Activated B cell treated with CpG ODN at 0.5 μM for 24 hours (primary cell): Measurements from ENCODE around the gene SPATS2L. TPM values are rescaled to one million over a fixed set of nuclear protein-coding genes. Genes with fewer than 3 reads are reported as not detected.

Experiments used
- ATAC-seq: fragments of 200-7000 bp; cut with Tn5 transposase; one replicate; pipeline ENCODE4 v1.10.0; 2021; ENCODE audit warnings: low read depth, mild to moderate bottlenecking, moderate library complexity
- CTCF ChIA-PET: fragments of 350-600 bp; sonication (Branson Sonifier 250); formaldehyde crosslinking; loops from one replicate; lab custom pipeline; 2021; ENCODE audit warnings: antibody characterized with exemption; lab: Charles Lee
- POLR2A ChIA-PET: fragments of 350-600 bp; sonication (Branson Sonifier 250); formaldehyde crosslinking; loops from one replicate; lab custom pipeline; 2021; ENCODE audit warnings: antibody characterized with exemption; lab: Charles Lee
- DNase-seq: peaks from one replicate; pipeline ENCODE4 v3.0.0; 2022
- H3K27ac Mint-ChIP-seq: one replicate; pipeline ENCODE4 v1.8.0; 2020; ENCODE audit warnings: mixed read lengths
- H3K27me3 Mint-ChIP-seq: one replicate; pipeline ENCODE4 v1.8.0; 2021; ENCODE audit warnings: mixed read lengths
- H3K36me3 Mint-ChIP-seq: one replicate; pipeline ENCODE4 v1.8.0; 2021; ENCODE audit warnings: low read depth, mixed read lengths
- H3K4me1 Mint-ChIP-seq: one replicate; pipeline ENCODE4 v1.8.0; 2021; ENCODE audit warnings: mixed read lengths
- H3K4me3 Mint-ChIP-seq: one replicate; pipeline ENCODE4 v1.8.0; 2020; ENCODE audit warnings: mild to moderate bottlenecking, mixed read lengths
- H3K9me3 Mint-ChIP-seq: one replicate; pipeline ENCODE4 v1.8.0; 2020; ENCODE audit warnings: mixed read lengths
- intact Hi-C: fragments of 100-400 bp; cut with micrococcal nuclease; formaldehyde crosslinking; loops from one replicate; pipeline ENCODE4 v1.15.1; 2024
- total RNA-seq: library from RNA; stranded (reverse); gene quantifications from 2 replicates; pipeline ENCODE4 v1.2.3, GENCODE V29; 2022
- TF ChIP-seq, protein P1 (sequence below): fragments of 200-600 bp; IDR thresholded peaks from one replicate; pipeline ENCODE4 v1.8.0; 2022; ENCODE audit warnings: antibody characterized with exemption, mild to moderate bottlenecking

SPATS2L gene
- total RNA-seq, 1 donor from 2014 or later = 0.64 TPM

DNA sequence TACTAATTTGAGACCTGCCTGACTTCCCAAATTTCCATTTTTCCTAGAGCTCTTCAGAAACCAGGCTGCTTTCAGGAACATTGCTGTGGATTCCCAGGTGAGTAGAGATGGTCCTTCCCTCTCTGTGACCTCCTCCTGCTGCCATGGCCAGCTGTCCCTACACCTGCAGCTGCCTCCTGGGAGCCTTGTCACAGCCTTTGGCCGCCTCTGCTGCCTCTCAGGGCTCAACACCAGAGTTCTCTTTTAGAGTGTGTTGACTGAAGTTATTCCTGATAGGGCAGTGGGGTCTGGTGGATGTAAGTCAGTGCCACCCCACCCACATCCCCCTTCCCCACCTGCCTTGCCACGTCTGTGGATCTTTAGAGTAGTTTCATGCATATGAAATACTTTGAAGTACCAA is 22.9 kb downstream of the SPATS2L start:
- Mint-ChIP-seq H3K4me1 (no peaks in the 10 kb centered on the region), H3K4me3 (no peak overlapping the region), H3K27me3 (peaks cover 5% of the 10 kb centered on the region), H3K9me3 (no peaks in the 10 kb centered on the region), H3K36me3 (no peaks in the 10 kb centered on the region), H3K27ac (no peak overlapping the region)
- no peak for DNase-seq
- intact Hi-C loops = no loop called here
- POLR2A ChIA-PET = no interaction called here
- TF ChIP-seq, protein P1, sequence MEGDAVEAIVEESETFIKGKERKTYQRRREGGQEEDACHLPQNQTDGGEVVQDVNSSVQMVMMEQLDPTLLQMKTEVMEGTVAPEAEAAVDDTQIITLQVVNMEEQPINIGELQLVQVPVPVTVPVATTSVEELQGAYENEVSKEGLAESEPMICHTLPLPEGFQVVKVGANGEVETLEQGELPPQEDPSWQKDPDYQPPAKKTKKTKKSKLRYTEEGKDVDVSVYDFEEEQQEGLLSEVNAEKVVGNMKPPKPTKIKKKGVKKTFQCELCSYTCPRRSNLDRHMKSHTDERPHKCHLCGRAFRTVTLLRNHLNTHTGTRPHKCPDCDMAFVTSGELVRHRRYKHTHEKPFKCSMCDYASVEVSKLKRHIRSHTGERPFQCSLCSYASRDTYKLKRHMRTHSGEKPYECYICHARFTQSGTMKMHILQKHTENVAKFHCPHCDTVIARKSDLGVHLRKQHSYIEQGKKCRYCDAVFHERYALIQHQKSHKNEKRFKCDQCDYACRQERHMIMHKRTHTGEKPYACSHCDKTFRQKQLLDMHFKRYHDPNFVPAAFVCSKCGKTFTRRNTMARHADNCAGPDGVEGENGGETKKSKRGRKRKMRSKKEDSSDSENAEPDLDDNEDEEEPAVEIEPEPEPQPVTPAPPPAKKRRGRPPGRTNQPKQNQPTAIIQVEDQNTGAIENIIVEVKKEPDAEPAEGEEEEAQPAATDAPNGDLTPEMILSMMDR = no peak
- no peak for ATAC-seq
- CTCF ChIA-PET = no interaction called here

DNA sequence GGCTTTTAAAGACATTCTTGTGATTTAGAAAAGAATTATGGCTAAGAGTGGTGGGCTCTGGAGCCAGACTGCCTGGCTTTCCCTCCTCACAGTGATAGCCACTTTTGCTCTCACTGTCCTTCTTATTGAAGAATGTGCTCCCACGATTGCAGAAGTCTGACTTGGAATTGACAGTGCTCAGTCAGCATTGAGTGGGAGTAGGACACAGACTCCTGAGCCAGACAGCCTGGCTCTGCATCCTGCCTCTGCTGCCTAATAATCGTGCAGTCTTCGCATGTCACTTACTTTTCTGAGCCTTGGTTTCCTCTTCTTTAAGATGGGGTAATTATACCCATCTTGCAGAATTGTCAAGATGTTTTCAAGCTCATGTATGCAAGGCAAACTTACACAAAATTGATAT is 23.3 kb downstream of the SPATS2L start:
- CTCF ChIA-PET = no interaction called here
- no peak for ATAC-seq
- intact Hi-C loops = no loop called here

DNA sequence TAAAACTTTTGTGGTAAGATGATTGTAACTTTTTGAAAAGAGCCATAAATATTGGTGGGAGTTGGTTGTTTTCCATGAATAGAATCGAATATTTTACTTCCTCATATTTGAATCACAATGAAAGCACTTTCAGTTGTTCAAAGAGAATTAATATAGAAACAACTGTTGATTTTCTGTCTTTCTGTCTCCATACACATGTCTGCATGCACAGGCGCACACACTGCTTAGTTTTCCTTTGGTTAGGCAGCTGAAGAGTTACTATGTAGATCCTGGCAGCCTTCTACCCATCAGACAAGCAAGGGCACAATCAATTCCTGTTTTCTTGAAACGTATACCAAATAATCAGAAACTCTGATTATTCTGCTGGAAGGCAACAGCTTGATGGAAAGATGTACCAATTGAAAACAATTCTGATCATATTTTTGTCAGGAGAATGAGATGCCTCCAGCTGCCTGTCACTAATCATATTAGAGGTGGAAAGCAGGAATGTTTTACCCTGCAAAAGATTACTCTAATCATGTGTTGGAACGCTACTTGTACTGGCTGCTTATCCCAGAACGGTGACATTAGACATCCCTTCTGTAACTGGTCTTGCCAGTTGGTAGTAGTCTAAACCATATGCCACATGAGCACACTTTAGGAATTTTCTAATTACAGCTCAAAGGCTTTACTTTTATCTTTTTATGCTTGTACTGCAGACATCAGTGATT is 24.0 kb downstream of the SPATS2L start:
- DNase-seq (no peak), ATAC-seq (no peak)
- CTCF ChIA-PET = no interaction called here
- POLR2A ChIA-PET = no interaction called here
- Mint-ChIP-seq H3K4me1 (no peaks in the 10 kb centered on the region), H3K36me3 (no peaks in the 10 kb centered on the region), H3K27me3 (peaks cover 5% of the 10 kb centered on the region), H3K9me3 (no peaks in the 10 kb centered on the region), H3K4me3 (no peak overlapping the region), H3K27ac (no peak overlapping the region)
- TF ChIP-seq, protein P1 = no peak
- intact Hi-C loops = no loop called here

More for the DNA sequence above, 23.3 kb downstream of the SPATS2L start:
- no peaks in the 10 kb centered on the region for H3K36me3 Mint-ChIP-seq
- TF ChIP-seq, protein P1 = no peak
- peaks cover 5% of the 10 kb centered on the region for H3K27me3 Mint-ChIP-seq
- no peak overlapping the region for H3K27ac Mint-ChIP-seq
- H3K9me3 Mint-ChIP-seq = no peaks in the 10 kb centered on the region
- H3K4me3 Mint-ChIP-seq = no peak overlapping the region
- no peaks in the 10 kb centered on the region for H3K4me1 Mint-ChIP-seq
- DNase-seq = no peak
- POLR2A ChIA-PET = no interaction called here

DNA sequence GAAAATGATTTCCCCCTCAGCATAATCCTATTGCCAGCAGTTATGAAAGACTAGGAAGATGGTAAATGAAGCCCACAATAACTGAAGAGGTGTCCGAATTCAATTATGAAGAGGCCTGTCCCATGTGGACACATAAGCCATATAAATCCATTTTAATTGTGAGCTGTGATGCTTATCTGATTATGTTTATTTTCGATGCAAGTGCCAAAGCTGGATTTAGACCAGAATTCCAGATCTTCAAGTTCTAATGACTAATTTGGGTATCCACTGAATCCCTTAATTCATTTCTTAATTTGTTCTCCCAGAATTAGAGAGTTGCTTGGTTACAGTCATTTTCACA is 24.5 kb downstream of the SPATS2L start:
- DNase-seq (no peak), ATAC-seq (no peak)
- Mint-ChIP-seq H3K27me3 (peaks cover 5% of the 10 kb centered on the region), H3K36me3 (no peaks in the 10 kb centered on the region), H3K4me1 (no peaks in the 10 kb centered on the region), H3K4me3 (no peak overlapping the region), H3K27ac (no peak overlapping the region), H3K9me3 (no peaks in the 10 kb centered on the region)
- intact Hi-C loops = no loop called here
- CTCF ChIA-PET = no interaction called here
- POLR2A ChIA-PET = no interaction called here
- TF ChIP-seq, protein P1 = no peak

DNA sequence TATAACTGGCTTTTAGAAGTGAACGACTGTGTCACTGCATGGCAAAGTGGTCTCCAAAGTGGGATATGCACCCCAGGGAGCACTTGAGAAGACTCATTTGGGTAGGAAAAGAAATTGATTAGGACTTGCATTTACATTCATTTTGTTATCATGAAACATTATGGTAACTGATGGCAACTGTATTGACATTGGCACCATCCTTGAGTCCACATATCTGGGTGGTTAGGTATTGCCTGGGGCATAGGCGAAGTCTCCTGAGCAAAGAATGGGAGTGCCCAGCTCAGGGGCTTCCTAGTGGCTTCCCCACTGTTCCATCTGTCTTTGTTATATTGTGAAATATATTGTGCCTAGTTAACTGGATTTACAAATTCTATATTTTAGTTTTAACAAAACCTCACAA is 29.2 kb downstream of the SPATS2L start:
- TF ChIP-seq, protein P1 = no peak
- POLR2A ChIA-PET = no interaction called here
- Mint-ChIP-seq H3K36me3 (no peaks in the 10 kb centered on the region), H3K4me1 (no peaks in the 10 kb centered on the region), H3K9me3 (no peaks in the 10 kb centered on the region), H3K27ac (no peak overlapping the region), H3K4me3 (no peak overlapping the region), H3K27me3 (no peaks in the 10 kb centered on the region)
- intact Hi-C loops = no loop called here
- CTCF ChIA-PET = no interaction called here
- DNase-seq = no peak
- ATAC-seq = no peak
